H1 (cell line): ENCODE data around the gene FGF3. TPM values are rescaled to one million over a fixed set of nuclear protein-coding genes. Genes with fewer than 3 reads are reported as not detected.

Experiments used
- CTCF ChIA-PET: fragments of 300-600 bp; sonication (Branson Sonifier 250); formaldehyde crosslinking; loops from one replicate; lab custom pipeline; 2021; ENCODE audit not compliant: partially characterized antibody; lab: Charles Lee
- POLR2A ChIA-PET: fragments of 300-600 bp; sonication (Branson Sonifier 250); formaldehyde crosslinking; loops from one replicate; lab custom pipeline; 2021; ENCODE audit warnings: inconsistent platforms; ENCODE audit not compliant: partially characterized antibody; lab: Charles Lee
- DNase-seq, 2 experiments: peaks; one replicate each; pipeline versions ENCODE4 v3.0.0 to v3.0.0-alpha.2; 2010 to 2022; ENCODE audit warnings: low spot score in 2 of 2, low read depth in 1 of 2, mixed read lengths in 1 of 2
- FAIRE-seq: peaks from 2 replicates; lab custom pipeline; 2011; peaks lifted over from hg19 to GRCh38; lab: Jason Lieb, UNC
- H2AFZ ChIP-seq: 2 replicates; pipeline ENCODE4 v1.8.1; 2012; ENCODE audit warnings: low read length, inconsistent platforms
- H2AK5ac ChIP-seq: 2 replicates; pipeline ENCODE4 v1.6.1; 2013; ENCODE audit warnings: low read depth, low read length
- H2BK120ac ChIP-seq: replicated peaks from 2 replicates; pipeline ENCODE3; 2013; ENCODE audit warnings: low read depth, low read length, inconsistent platforms
- H2BK12ac ChIP-seq: 2 replicates; pipeline ENCODE4 v1.6.1; 2013; ENCODE audit warnings: low read depth, low read length
- H2BK15ac ChIP-seq: 2 replicates; pipeline ENCODE4 v1.6.1; 2013; ENCODE audit warnings: low read length
- H2BK20ac ChIP-seq: 2 replicates; pipeline ENCODE4 v1.6.1; 2013; ENCODE audit warnings: low read length
- H2BK5ac ChIP-seq: 2 replicates; pipeline ENCODE4 v1.6.1; 2013; ENCODE audit warnings: low read depth, low read length
- H3K14ac ChIP-seq: 2 replicates; pipeline ENCODE4 v1.6.1; 2013; ENCODE audit warnings: inconsistent platforms; ENCODE audit not compliant: insufficient read length
- H3K18ac ChIP-seq: 2 replicates; pipeline ENCODE4 v1.6.1; 2013; ENCODE audit warnings: low read length; ENCODE audit errors: extremely low read depth
- H3K23ac ChIP-seq: 2 replicates; pipeline ENCODE4 v1.6.1; 2013; ENCODE audit warnings: inconsistent platforms; ENCODE audit not compliant: insufficient read length
- H3K23me2 ChIP-seq: 2 replicates; pipeline ENCODE4 v1.6.1; 2013; ENCODE audit warnings: low read depth, low read length
- H3K27ac ChIP-seq: 2 replicates; pipeline ENCODE4 v1.6.1; 2011; ENCODE audit warnings: low read depth, low read length, inconsistent platforms
- H3K27me3 ChIP-seq, 4 experiments: replicated peaks in 1 of 4; 1 replicate in 1 of 4; 2 replicates in 3 of 4; pipeline versions ENCODE4 v1.6.1 to v1.8.1; 2011 to 2013; ENCODE audit warnings: low read length in 3 of 4, mild to moderate bottlenecking in 3 of 4, inconsistent platforms in 2 of 4, mixed read lengths in 2 of 4, moderate library complexity in 1 of 4; ENCODE audit not compliant: control insufficient read depth in 3 of 4, insufficient read depth in 3 of 4; ENCODE audit errors: extremely low read depth in 1 of 4
- H3K36me3 ChIP-seq, 4 experiments: 2 replicates each; pipeline versions ENCODE4 v1.6.1 to v1.8.1; 2011 to 2013; ENCODE audit warnings: mild to moderate bottlenecking in 4 of 4, low read length in 3 of 4, moderate library complexity in 2 of 4, control low read depth in 1 of 4, inconsistent platforms in 1 of 4; ENCODE audit not compliant: insufficient read depth in 4 of 4, control insufficient read depth in 2 of 4
- H3K4ac ChIP-seq: replicated peaks from 2 replicates; pipeline ENCODE3; 2013; ENCODE audit warnings: low read length, low read depth, mixed read lengths, inconsistent platforms; ENCODE audit not compliant: insufficient read length
- H3K4me1 ChIP-seq, 4 experiments: replicated peaks in 1 of 4; 1 replicate in 1 of 4; 2 replicates in 3 of 4; pipeline versions ENCODE4 v1.6.1 to v1.8.1; 2011 to 2013; ENCODE audit warnings: low read length in 3 of 4, inconsistent platforms in 2 of 4, mixed read lengths in 1 of 4; ENCODE audit not compliant: insufficient read depth in 4 of 4, control insufficient read depth in 3 of 4
- H3K4me2 ChIP-seq, 2 experiments: 2 replicates each; pipeline versions ENCODE4 v1.6.1 to v1.8.1; 2011 to 2013; ENCODE audit warnings: low read depth in 2 of 2, low read length in 2 of 2, control low read depth in 1 of 2, inconsistent platforms in 1 of 2, mild to moderate bottlenecking in 1 of 2; ENCODE audit not compliant: insufficient read depth in 1 of 2
- H3K4me3 ChIP-seq, 4 experiments: fragments of 200-600, 300-600 bp in 1 of 4; sonication (generic), shearing (Covaris generic), sonication (Bioruptor Twin) in 1 of 4; 2 replicates each; pipeline versions ENCODE4 v1.5.1 to v1.8.1; 2011 to 2016; ENCODE audit warnings: low read length in 4 of 4, low read depth in 3 of 4, control low read depth in 2 of 4, inconsistent platforms in 2 of 4, mild to moderate bottlenecking in 2 of 4, mixed read lengths in 1 of 4, moderate library complexity in 1 of 4; ENCODE audit not compliant: insufficient read depth in 2 of 4; ENCODE audit errors: extremely low read depth in 1 of 4
- H3K56ac ChIP-seq: replicated peaks from 2 replicates; pipeline ENCODE3; 2013; ENCODE audit warnings: low read depth, mild to moderate bottlenecking, mixed read lengths, low read length, inconsistent platforms; ENCODE audit not compliant: insufficient read length
- H3K79me1 ChIP-seq: 2 replicates; pipeline ENCODE4 v1.6.1; 2013; ENCODE audit warnings: low read depth, low read length, control low read depth
- H3K79me2 ChIP-seq, 2 experiments: 2 replicates each; pipeline versions ENCODE4 v1.6.1 to v1.8.1; 2012 to 2013; ENCODE audit warnings: low read length in 2 of 2, mild to moderate bottlenecking in 2 of 2, inconsistent platforms in 1 of 2; ENCODE audit not compliant: insufficient read depth in 2 of 2, control insufficient read depth in 1 of 2
- H3K9ac ChIP-seq, 4 experiments: replicated peaks in 1 of 4; 1 replicate in 1 of 4; 2 replicates in 3 of 4; pipeline versions ENCODE4 v1.6.1 to v1.8.1; 2011 to 2013; ENCODE audit warnings: low read depth in 3 of 4, low read length in 3 of 4, control low read depth in 2 of 4, mild to moderate bottlenecking in 2 of 4, moderate library complexity in 2 of 4, inconsistent platforms in 1 of 4; ENCODE audit errors: extremely low read depth in 1 of 4
- H3K9me3 ChIP-seq, 2 experiments: 2 replicates each; pipeline versions ENCODE4 v1.6.1 to v1.8.1; 2012 to 2013; ENCODE audit warnings: mild to moderate bottlenecking in 2 of 2, moderate library complexity in 2 of 2, control low read depth in 1 of 2, inconsistent platforms in 1 of 2, low read depth in 1 of 2, low read length in 1 of 2, mixed read lengths in 1 of 2; ENCODE audit not compliant: insufficient read depth in 2 of 2
- H4K20me1 ChIP-seq, 2 experiments: replicated peaks in 1 of 2; 2 replicates each; pipeline versions ENCODE3 to v1.8.1; 2011 to 2013; ENCODE audit warnings: inconsistent platforms in 2 of 2, low read length in 2 of 2, mild to moderate bottlenecking in 1 of 2; ENCODE audit not compliant: insufficient read depth in 2 of 2, control insufficient read depth in 1 of 2
- H4K5ac ChIP-seq: 2 replicates; pipeline ENCODE4 v1.6.1; 2013; ENCODE audit warnings: low read length, low read depth, mixed read lengths, inconsistent platforms; ENCODE audit not compliant: insufficient read length
- H4K8ac ChIP-seq: 2 replicates; pipeline ENCODE4 v1.8.0; 2013; ENCODE audit warnings: mild to moderate bottlenecking, moderate library complexity, low read length, inconsistent platforms; ENCODE audit not compliant: insufficient read depth; ENCODE audit errors: extremely low read depth
- H4K91ac ChIP-seq: replicated peaks from 2 replicates; pipeline ENCODE3; 2013; ENCODE audit warnings: low read length, mixed read lengths, inconsistent platforms; ENCODE audit not compliant: insufficient read length
- BACH1 ChIP-seq: IDR thresholded peaks from 2 replicates; pipeline ENCODE4 v1.6.1; 2012; ENCODE audit warnings: low read length, improper control_type of control experiment
- BCL11A ChIP-seq, 2 experiments: IDR thresholded peaks; one replicate each; pipeline ENCODE4 v1.6.1; 2011; ENCODE audit warnings: low read depth in 2 of 2, low read length in 2 of 2, mild to moderate bottlenecking in 2 of 2
- FOSL1 ChIP-seq: IDR thresholded peaks from 2 replicates; pipeline ENCODE4 v1.6.1; 2011; ENCODE audit warnings: mild to moderate bottlenecking, low read depth, low read length, moderate library complexity; ENCODE audit not compliant: insufficient read depth
- HDAC2 ChIP-seq, 2 experiments: fragments of 300-600 bp in 1 of 2; sonication (generic) in 1 of 2; IDR thresholded peaks; 2 replicates each; pipeline ENCODE4 v1.6.1; 2011 to 2012; ENCODE audit warnings: low read depth in 2 of 2, low read length in 2 of 2, mild to moderate bottlenecking in 2 of 2, moderate library complexity in 2 of 2, borderline replicate concordance in 1 of 2, inconsistent platforms in 1 of 2
- HDAC6 ChIP-seq: IDR thresholded peaks from one replicate; pipeline ENCODE4 v1.7.1; 2012; ENCODE audit warnings: low read depth, mild to moderate bottlenecking, inconsistent platforms, low read length, moderate library complexity
- KDM5A ChIP-seq: fragments of 200-600 bp; IDR thresholded peaks from 2 replicates; pipeline ENCODE4 v1.7.1; 2012; ENCODE audit warnings: mild to moderate bottlenecking, low read length, inconsistent platforms, mixed read lengths
- RFX5 ChIP-seq: IDR thresholded peaks from 2 replicates; pipeline ENCODE4 v1.6.1; 2011; ENCODE audit warnings: low read depth, low read length, improper control_type of control experiment, borderline replicate concordance
- SAP30 ChIP-seq: fragments of 300-600 bp; sonication (generic); IDR thresholded peaks from 2 replicates; pipeline ENCODE4 v1.7.1; 2012; ENCODE audit warnings: low read length, moderate library complexity, mild to moderate bottlenecking, inconsistent platforms; ENCODE audit not compliant: insufficient read depth, insufficient replicate concordance
- SIX5 ChIP-seq: IDR thresholded peaks from 2 replicates; pipeline ENCODE4 v1.6.1; 2011; ENCODE audit warnings: mild to moderate bottlenecking, low read depth, low read length
- WGBS, 2 experiments: shearing (Covaris generic) in 1 of 2; methylation state at CpG; one replicate each; pipeline versions ENCODE4 v1.1.6 to v1.1.7; 2013 to 2015; ENCODE audit warnings: low lambda C conversion rate in 2 of 2, mixed read lengths in 2 of 2, inconsistent platforms in 1 of 2, low coverage in 1 of 2, missing lambda C conversion rate in 1 of 2; ENCODE audit not compliant: insufficient replicate concordance in 2 of 2, insufficient coverage in 1 of 2, insufficient read length in 1 of 2; ENCODE audit errors: extremely low coverage in 1 of 2, missing lambda C conversion rate in 1 of 2; 5-methylcytosine and 5-hydroxymethylcytosine counted together
- polyA plus RNA-seq, 7 experiments: library from polyadenylated mRNA; depleted of rRNA in 3 of 7; stranded (reverse) in 5 of 7; unstranded in 2 of 7; fragments of >200 nt in 5 of 7; fragments of 200-250 nt in 2 of 7; gene quantifications; 1 replicate in 5 of 7; 2 replicates in 1 of 7; 4 replicates in 1 of 7; pipeline versions ENCODE4 v1.2.1 to v1.2.3, GENCODE V29; 2011 to 2013; ENCODE audit warnings: missing spikeins in 2 of 7, mixed read lengths in 2 of 7
- total RNA-seq: library from RNA; stranded (reverse); fragmentation: NEBNext Ultra II Directional; extraction: Animal tissue kit (Norgen Biotek cat#: 25700); gene quantifications from 2 replicates; pipeline ENCODE4 v1.2.1, GENCODE V29; 2021
- TF ChIP-seq, protein P1 (sequence below), 3 experiments: IDR thresholded peaks; 1 replicate in 2 of 3; 2 replicates in 1 of 3; pipeline versions ENCODE4 v1.5.1 to v1.6.1; 2011; ENCODE audit warnings: low read length in 3 of 3, mild to moderate bottlenecking in 3 of 3, inconsistent platforms in 2 of 3, low read depth in 1 of 3, moderate library complexity in 1 of 3; ENCODE audit not compliant: insufficient read depth in 1 of 3; ENCODE audit errors: control extremely low read depth in 1 of 3

FGF3 gene
- total and polyA plus RNA-seq, 2 of the 8 experiments (the other 6 are each of a cell fraction or from before 2014, with no cell fraction given) = not detected

DNA sequence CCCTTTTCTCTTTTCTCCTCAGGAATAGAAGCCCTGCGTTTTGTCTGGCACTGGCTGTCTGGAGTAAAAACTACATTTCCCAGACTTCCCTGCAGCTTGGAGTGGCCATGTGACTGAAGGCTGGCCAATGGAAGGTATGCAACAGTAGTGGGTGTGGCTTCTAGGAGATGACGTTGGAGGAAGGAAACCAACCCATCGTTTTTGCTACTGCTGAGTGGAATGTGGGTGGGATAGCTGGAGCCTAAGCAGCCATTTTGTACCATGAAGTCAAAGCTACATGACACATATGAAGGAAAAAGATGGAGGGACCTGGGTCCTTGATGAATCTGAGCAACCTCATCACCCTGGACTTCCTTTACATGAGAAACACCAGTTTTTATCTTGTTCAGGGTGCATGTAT lies 19.6 kb downstream of the FGF3 start:
- no peak overlapping the region for H3K56ac ChIP-seq
- no peak overlapping the region for H3K18ac ChIP-seq
- POLR2A ChIA-PET = interaction anchor here (0.7 to 1.3 kb wide), 3 partner anchors 12 to 97 kb away, joined by 3 to 4 read pairs (median 3); no protein-coding TSS in a partner anchor
- 48% methylated on average over 3 of the region's 3 CpGs; no CpG with 5 or more reads in 1 of the 2 experiments for WGBS, 2 experiments
- no peak overlapping the region for H3K14ac ChIP-seq
- H4K20me1 ChIP-seq = peaks cover 0 to 7% of the 10 kb centered on the region in 2 experiments
- no peaks in the 10 kb centered on the region for H3K36me3 ChIP-seq
- no peak overlapping the region for H4K8ac ChIP-seq
- H2BK5ac ChIP-seq = no peak overlapping the region
- H3K79me1 ChIP-seq = no peaks in the 10 kb centered on the region
- no peak overlapping the region for H4K91ac ChIP-seq
- CTCF ChIA-PET = interaction anchor here (0.5 to 9.5 kb wide), 9 partner anchors 12 to 110 kb away, joined by 3 to 197 read pairs (median 4); no protein-coding TSS in a partner anchor
- H3K4me3 ChIP-seq = no peak overlapping the region
- no peak overlapping the region for H2AK5ac ChIP-seq
- FAIRE-seq = peak; percentile 83
- no peak overlapping the region for H2BK15ac ChIP-seq
- peaks cover 4 to 5% of the 10 kb centered on the region in 2 experiments; a peak in 3 of 4 replicates for H3K9me3 ChIP-seq
- no peak overlapping the region for H3K4me2 ChIP-seq
- no peak overlapping the region for H2BK20ac ChIP-seq
- H3K4ac ChIP-seq = no peak overlapping the region
- H3K27ac ChIP-seq = no peak overlapping the region
- peaks cover 0 to 5% (median 0%) of the 10 kb centered on the region in 4 experiments; a peak in 3 of 7 replicates for H3K4me1 ChIP-seq
- H2AFZ ChIP-seq = no peak overlapping the region
- no peak for DNase-seq
- no peaks in the 10 kb centered on the region; a peak in 1 of 7 replicates for H3K27me3 ChIP-seq
- no peaks in the 10 kb centered on the region for H3K79me2 ChIP-seq
- H3K9ac ChIP-seq = no peak overlapping the region
- no peak overlapping the region for H2BK12ac ChIP-seq
- H4K5ac ChIP-seq = no peak overlapping the region
- H2BK120ac ChIP-seq = no peak overlapping the region
- peaks cover 9% of the 10 kb centered on the region; the same call in 1 of the 2 replicates for H3K23me2 ChIP-seq
- H3K23ac ChIP-seq = no peak overlapping the region
- 0 out of 4 replicates have a peak, but pooled peaks of 1 of the 2 experiments have one; percentile 70 for TF ChIP-seq HDAC2 (IDR thresholded peaks at IDR 0.05; ENCODE audit: borderline replicate concordance in 1 of 2, low read depth in 2 of 2, low read length in 2 of 2)
- no peak for TF ChIP-seq BCL11A (IDR thresholded peaks at IDR 0.05; ENCODE audit: low read depth in 2 of 2, low read length in 2 of 2)
- peak; percentile 76 for TF ChIP-seq SIX5
- TF ChIP-seq, protein P1, sequence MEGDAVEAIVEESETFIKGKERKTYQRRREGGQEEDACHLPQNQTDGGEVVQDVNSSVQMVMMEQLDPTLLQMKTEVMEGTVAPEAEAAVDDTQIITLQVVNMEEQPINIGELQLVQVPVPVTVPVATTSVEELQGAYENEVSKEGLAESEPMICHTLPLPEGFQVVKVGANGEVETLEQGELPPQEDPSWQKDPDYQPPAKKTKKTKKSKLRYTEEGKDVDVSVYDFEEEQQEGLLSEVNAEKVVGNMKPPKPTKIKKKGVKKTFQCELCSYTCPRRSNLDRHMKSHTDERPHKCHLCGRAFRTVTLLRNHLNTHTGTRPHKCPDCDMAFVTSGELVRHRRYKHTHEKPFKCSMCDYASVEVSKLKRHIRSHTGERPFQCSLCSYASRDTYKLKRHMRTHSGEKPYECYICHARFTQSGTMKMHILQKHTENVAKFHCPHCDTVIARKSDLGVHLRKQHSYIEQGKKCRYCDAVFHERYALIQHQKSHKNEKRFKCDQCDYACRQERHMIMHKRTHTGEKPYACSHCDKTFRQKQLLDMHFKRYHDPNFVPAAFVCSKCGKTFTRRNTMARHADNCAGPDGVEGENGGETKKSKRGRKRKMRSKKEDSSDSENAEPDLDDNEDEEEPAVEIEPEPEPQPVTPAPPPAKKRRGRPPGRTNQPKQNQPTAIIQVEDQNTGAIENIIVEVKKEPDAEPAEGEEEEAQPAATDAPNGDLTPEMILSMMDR (IDR thresholded peaks at IDR 0.05; ENCODE audit: control extremely low read depth in 1 of 3, insufficient read depth in 1 of 3, low read depth in 1 of 3, low read length in 3 of 3) = no peak
- no peak for TF ChIP-seq FOSL1
- TF ChIP-seq HDAC6 = no peak
- no peak for TF ChIP-seq SAP30
- no peak for TF ChIP-seq RFX5
- no peak for TF ChIP-seq BACH1
- TF ChIP-seq KDM5A = no peak
